Mucosa of descending colon (tissue), 3 donors: ENCODE data around the gene KRTAP19-8. TPM values are rescaled to one million over a fixed set of nuclear protein-coding genes. Genes with fewer than 3 reads are reported as not detected.

Experiments used
- ATAC-seq: fragments of 200-7000 bp; cut with Tn5 transposase; one replicate; pipeline ENCODE4 v1.9.1; 2020; ENCODE audit warnings: mild to moderate bottlenecking, moderate library complexity
- DNase-seq, 3 donors: peaks; one replicate each; pipeline ENCODE4 v3.0.0-alpha.2; 2020
- H3K36me3 ChIP-seq: fragments of 200-600 bp; one replicate; pipeline ENCODE4 v1.8.0; 2021; ENCODE audit warnings: low read depth, mild to moderate bottlenecking
- H3K4me1 ChIP-seq: fragments of 200-600 bp; one replicate; pipeline ENCODE4 v1.8.0; 2021; ENCODE audit warnings: low read depth, mild to moderate bottlenecking
- H3K4me3 ChIP-seq: fragments of 200-600 bp; one replicate; pipeline ENCODE4 v1.8.0; 2021; ENCODE audit warnings: mild to moderate bottlenecking
- H3K9me3 ChIP-seq: fragments of 200-600 bp; one replicate; pipeline ENCODE4 v1.8.0; 2021; ENCODE audit warnings: mild to moderate bottlenecking
- intact Hi-C, 2 donors: fragments of 100-400 bp; cut with DNase I in 1 of 2; cut with micrococcal nuclease in 1 of 2; formaldehyde crosslinking; loops; one replicate each; pipeline versions ENCODE4 v1.11.0 to v1.11.1; 2022; cut with DNase I, micrococcal nuclease
- total RNA-seq, 3 donors: library from RNA; stranded (reverse); fragmentation: NEBNext Ultra II Directional in 2 of 3; extraction: Animal tissue kit (Norgen Biotek cat#: 25700) in 2 of 3; gene quantifications; one replicate each; pipeline versions ENCODE4 v1.2.1 to v1.2.4, GENCODE V29; 2021 to 2023
- TF ChIP-seq, protein P1 (sequence below): fragments of 200-600 bp; IDR thresholded peaks from one replicate; pipeline ENCODE4 v1.8.0; 2022; ENCODE audit warnings: antibody characterized with exemption, mild to moderate bottlenecking
- donor health status: DM: no; HTN: no; CAD: no; lungs with moderate emphysema.
- donor health status: DM: no; HTN: no; CAD: no.
- donor health status: DM: no; HTN: yes; CAD: no.

Gene KRTAP19-8
- total RNA-seq, 3 donors from 2014 or later = not detected

DNA sequence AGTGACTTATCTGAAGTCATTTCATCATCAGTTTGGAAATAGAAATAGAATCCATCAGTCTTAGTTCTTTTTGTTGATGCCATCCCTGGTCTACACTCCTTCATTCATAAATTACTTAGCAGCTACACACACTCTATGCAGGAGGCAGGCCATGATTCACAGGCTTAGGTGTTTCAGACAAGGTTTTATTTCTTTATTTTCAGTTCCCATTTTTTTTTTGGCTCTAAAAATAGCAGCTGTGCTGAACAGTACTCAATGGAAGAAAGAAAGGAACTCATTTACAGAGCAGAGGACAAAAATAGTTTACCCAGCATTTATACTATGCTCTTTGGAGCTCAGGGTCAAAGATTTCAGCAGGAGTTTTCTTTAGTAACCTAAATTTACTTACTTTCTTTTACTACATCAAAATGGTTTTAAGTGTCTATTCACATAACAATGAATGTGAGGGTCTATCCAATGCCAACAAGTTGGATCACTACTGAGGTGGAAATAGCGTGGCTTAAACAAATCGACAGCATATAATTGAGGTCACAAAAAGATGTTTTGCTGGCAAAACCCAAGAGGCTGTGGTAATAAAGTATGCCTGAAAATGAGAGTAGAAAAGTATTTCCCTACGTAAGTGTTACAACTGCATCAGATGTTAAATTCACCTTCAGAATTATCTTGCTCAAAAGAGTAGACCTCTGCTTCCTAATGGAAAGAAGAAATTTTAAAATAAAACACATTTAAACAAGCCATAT, 7.7 kb downstream of the KRTAP19-8 start:
- no peaks in the 10 kb centered on the region for H3K4me1 ChIP-seq
- TF ChIP-seq, protein P1, sequence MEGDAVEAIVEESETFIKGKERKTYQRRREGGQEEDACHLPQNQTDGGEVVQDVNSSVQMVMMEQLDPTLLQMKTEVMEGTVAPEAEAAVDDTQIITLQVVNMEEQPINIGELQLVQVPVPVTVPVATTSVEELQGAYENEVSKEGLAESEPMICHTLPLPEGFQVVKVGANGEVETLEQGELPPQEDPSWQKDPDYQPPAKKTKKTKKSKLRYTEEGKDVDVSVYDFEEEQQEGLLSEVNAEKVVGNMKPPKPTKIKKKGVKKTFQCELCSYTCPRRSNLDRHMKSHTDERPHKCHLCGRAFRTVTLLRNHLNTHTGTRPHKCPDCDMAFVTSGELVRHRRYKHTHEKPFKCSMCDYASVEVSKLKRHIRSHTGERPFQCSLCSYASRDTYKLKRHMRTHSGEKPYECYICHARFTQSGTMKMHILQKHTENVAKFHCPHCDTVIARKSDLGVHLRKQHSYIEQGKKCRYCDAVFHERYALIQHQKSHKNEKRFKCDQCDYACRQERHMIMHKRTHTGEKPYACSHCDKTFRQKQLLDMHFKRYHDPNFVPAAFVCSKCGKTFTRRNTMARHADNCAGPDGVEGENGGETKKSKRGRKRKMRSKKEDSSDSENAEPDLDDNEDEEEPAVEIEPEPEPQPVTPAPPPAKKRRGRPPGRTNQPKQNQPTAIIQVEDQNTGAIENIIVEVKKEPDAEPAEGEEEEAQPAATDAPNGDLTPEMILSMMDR = no peak
- intact Hi-C loops = no loop called here
- no peak overlapping the region for H3K4me3 ChIP-seq
- no peaks in the 10 kb centered on the region for H3K36me3 ChIP-seq
- peaks cover 13% of the 10 kb centered on the region for H3K9me3 ChIP-seq
- DNase-seq (no peak), ATAC-seq (no peak)

DNA sequence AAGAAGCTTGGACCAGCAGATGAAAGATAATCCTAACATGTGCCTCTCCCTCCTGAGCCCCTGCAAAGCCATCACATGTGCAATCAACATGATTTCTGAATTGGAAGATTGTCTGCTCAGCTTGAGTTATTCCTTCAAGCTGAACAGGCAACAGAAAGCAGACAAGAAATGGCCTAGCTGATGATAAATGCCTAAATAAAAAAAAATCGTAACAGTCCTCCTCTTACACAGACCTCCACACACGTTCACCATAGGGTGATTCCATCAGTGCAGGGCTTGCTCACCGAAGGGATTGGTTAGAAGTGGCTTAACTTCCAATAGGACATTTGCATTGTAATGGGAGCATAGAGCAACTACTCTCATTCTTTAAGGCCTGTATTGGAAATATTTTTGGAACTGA, 14.6 kb downstream of the KRTAP19-8 start:
- DNase-seq (no peak), ATAC-seq (no peak)
- intact Hi-C loops = no loop called here
- Histone ChIP-seq H3K36me3 (no peaks in the 10 kb centered on the region), H3K4me3 (no peak overlapping the region), H3K9me3 (peaks cover 14% of the 10 kb centered on the region), H3K4me1 (no peaks in the 10 kb centered on the region)
- TF ChIP-seq, protein P1 = no peak

DNA sequence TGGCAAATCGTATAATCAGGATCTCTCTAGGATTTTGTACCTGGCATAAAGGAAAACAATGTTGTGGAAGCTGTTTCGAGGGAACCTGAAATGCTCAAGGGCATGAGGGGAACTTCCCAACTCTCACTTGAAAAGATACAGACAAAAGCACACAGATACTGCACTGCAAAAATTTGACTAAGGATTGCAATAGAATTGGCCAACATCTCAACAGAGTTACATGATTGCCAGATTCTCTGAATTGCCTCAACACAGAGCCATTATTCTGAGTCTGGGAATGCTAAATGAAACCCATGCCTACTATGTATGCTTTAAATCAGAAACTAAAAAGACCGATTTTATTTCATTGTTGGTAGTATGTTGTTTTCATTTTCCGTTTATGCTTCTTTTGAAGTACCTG, 16.0 kb downstream of the KRTAP19-8 start:
- TF ChIP-seq, protein P1 = no peak
- intact Hi-C loops = no loop called here
- no peaks in the 10 kb centered on the region for H3K36me3 ChIP-seq
- ATAC-seq (no peak), DNase-seq (no peak)
- no peak overlapping the region for H3K4me3 ChIP-seq
- no peaks in the 10 kb centered on the region for H3K4me1 ChIP-seq
- peaks cover 12% of the 10 kb centered on the region for H3K9me3 ChIP-seq

DNA sequence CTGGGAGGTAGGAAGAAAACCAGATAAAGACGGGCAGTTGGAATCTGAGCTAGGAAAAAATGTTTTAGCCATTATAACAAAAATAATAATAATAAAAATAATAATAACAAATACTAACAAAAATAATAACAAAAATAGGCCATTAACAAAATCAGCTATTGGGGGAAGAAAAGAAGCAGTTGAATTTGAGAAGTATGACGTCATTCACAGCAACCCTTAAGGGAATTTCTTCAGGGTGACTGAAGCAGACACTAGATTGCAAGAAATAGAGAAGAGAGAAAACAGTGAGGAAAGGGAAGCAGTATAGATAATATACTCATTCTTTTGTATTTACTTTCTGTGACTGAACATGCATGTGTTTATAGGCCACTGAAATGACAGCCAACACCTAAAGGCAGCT, 20.0 kb downstream of the KRTAP19-8 start:
- DNase-seq (no peak), ATAC-seq (no peak)
- Histone ChIP-seq H3K9me3 (peaks cover 22% of the 10 kb centered on the region), H3K4me3 (no peak overlapping the region), H3K36me3 (no peaks in the 10 kb centered on the region), H3K4me1 (no peaks in the 10 kb centered on the region)
- TF ChIP-seq, protein P1 = no peak
- intact Hi-C loops = no loop called here

DNA sequence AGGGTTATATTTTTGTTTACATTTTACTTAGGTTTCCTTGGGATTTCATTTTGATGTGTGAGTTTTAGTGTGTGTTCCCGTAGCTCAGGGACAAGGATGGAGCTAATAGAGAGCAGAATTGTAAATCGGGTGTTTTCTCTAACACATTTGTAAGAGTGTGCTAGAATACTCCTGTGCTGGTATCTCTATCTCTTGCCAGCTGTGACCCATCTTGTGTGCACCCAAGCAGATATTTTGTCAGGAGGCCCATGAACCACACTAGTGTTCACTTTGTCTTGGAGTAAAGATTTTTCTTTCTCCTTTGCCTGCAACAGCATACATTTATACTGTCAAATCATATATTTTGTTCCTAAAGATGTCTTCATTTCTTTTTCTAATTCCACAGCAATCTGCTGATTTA, 23.4 kb downstream of the KRTAP19-8 start:
- Histone ChIP-seq H3K36me3 (no peaks in the 10 kb centered on the region), H3K4me1 (no peaks in the 10 kb centered on the region), H3K9me3 (peaks cover 15% of the 10 kb centered on the region), H3K4me3 (no peak overlapping the region)
- TF ChIP-seq, protein P1 = no peak
- intact Hi-C loops = no loop called here
- DNase-seq = no peak
- no peak for ATAC-seq
